ENCODE results near the gene SPRR2A. TPM values are rescaled to one million over a fixed set of nuclear protein-coding genes. Genes with fewer than 3 reads are reported as not detected.

SPRR2A gene
- total RNA-seq, 2 donors from 2014 or later = not detected

- Histone ChIP-seq H3K9ac (ENCODE audit: low read depth in 2 of 2, low read length in 2 of 2) (no peak overlapping the region), H3K4me3 (no peak overlapping the region), H3K27me3 (no peaks in the 10 kb centered on the region), H3K36me3 (no peaks in the 10 kb centered on the region), H3K27ac (no peak overlapping the region), H3K9me3 (no peaks in the 10 kb centered on the region), H3K4me1 (no peaks in the 10 kb centered on the region)
- DNase-seq = no peak
- TF ChIP-seq, protein P1, sequence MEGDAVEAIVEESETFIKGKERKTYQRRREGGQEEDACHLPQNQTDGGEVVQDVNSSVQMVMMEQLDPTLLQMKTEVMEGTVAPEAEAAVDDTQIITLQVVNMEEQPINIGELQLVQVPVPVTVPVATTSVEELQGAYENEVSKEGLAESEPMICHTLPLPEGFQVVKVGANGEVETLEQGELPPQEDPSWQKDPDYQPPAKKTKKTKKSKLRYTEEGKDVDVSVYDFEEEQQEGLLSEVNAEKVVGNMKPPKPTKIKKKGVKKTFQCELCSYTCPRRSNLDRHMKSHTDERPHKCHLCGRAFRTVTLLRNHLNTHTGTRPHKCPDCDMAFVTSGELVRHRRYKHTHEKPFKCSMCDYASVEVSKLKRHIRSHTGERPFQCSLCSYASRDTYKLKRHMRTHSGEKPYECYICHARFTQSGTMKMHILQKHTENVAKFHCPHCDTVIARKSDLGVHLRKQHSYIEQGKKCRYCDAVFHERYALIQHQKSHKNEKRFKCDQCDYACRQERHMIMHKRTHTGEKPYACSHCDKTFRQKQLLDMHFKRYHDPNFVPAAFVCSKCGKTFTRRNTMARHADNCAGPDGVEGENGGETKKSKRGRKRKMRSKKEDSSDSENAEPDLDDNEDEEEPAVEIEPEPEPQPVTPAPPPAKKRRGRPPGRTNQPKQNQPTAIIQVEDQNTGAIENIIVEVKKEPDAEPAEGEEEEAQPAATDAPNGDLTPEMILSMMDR (IDR thresholded peaks at IDR 0.05) = no peak
- intact Hi-C loops (cut with DNase I) = no loop called here
Measured at GRCh38 chr1:153035211-153035610, 22.1 kb downstream of the SPRR2A start.

- H3K36me3 ChIP-seq = no peaks in the 10 kb centered on the region
- H3K4me3 ChIP-seq = no peak overlapping the region
- no peak overlapping the region for H3K27ac ChIP-seq
- H3K9ac ChIP-seq (ENCODE audit: low read depth in 2 of 2, low read length in 2 of 2) = no peak overlapping the region
- DNase-seq = no peak
- H3K9me3 ChIP-seq = no peaks in the 10 kb centered on the region
- TF ChIP-seq, protein P1 (IDR thresholded peaks at IDR 0.05) = no peak
- H3K4me1 ChIP-seq = no peaks in the 10 kb centered on the region
- no peaks in the 10 kb centered on the region for H3K27me3 ChIP-seq
- intact Hi-C loops (cut with DNase I) = no loop called here
Measured at GRCh38 chr1:153032677-153033308, 24.5 kb downstream of the SPRR2A start.

DNA sequence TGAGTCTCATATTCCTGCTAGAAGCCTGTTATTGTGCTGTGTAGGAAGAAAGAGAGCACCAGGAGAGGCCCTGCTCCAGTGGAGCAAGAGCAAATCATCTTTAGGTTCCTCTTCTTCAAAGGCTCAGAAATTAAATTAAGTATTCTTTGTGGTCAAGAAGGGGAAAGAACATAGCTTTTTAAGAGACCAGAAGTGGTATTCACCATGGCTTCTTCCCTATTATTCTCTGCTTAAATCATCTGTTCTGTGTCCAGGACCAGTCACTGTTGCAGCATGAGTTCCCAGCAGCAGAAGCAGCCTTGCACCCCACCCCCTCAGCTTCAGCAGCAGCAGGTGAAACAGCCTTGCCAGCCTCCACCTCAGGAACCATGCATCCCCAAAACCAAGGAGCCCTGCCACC, 25.2 kb downstream of the SPRR2A start:
- H3K27ac ChIP-seq = no peak overlapping the region
- no peak overlapping the region for H3K9ac ChIP-seq (ENCODE audit: low read depth in 2 of 2, low read length in 2 of 2)
- H3K4me3 ChIP-seq = no peak overlapping the region
- intact Hi-C loops (cut with DNase I) = no loop called here
- no peaks in the 10 kb centered on the region for H3K36me3 ChIP-seq
- H3K9me3 ChIP-seq = no peaks in the 10 kb centered on the region
- TF ChIP-seq, protein P1 (IDR thresholded peaks at IDR 0.05) = no peak
- no peak for DNase-seq
- no peaks in the 10 kb centered on the region for H3K27me3 ChIP-seq
- no peaks in the 10 kb centered on the region for H3K4me1 ChIP-seq

- no peak within 1 kb of the TSS for H3K9ac ChIP-seq (ENCODE audit: low read depth in 2 of 2, low read length in 2 of 2)
Measured at GRCh38 chr1:153030895-153031294, 26.4 kb downstream of the SPRR2A start, which contains the start of gene SPRR1B. SPRR1B (plus strand) TSS chr1:153031203; CDS start chr1:153032346, 1,143 bp downstream.

DNA sequence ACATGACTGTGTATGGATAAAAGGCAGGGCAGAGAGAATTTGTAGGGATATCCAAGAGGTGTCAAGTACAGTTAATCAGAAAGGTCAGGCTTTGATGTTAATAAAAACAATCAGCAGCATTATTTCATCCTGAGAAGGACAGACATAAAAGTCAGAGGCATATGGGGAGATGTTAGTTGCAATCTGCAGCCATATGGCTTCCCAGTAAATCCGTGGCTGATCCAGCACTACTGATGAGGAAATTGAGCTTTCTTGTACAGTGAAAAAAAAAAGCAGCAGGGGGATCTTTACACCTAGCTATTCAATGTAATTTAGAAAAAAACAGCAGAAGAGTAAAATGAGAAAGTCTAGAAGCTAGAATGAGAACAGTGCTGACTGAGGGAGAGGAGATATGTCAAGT, 28.5 kb downstream of the SPRR2A start:
- no peaks in the 10 kb centered on the region for H3K36me3 ChIP-seq
- no peak overlapping the region for H3K9ac ChIP-seq (ENCODE audit: low read depth in 2 of 2, low read length in 2 of 2)
- TF ChIP-seq, protein P1 (IDR thresholded peaks at IDR 0.05) = no peak
- no peak overlapping the region for H3K27ac ChIP-seq
- H3K27me3 ChIP-seq = no peaks in the 10 kb centered on the region
- DNase-seq = no peak
- intact Hi-C loops (cut with DNase I) = no loop called here
- H3K9me3 ChIP-seq = no peaks in the 10 kb centered on the region
- no peaks in the 10 kb centered on the region for H3K4me1 ChIP-seq
- H3K4me3 ChIP-seq = no peak overlapping the region

More at GRCh38 chr1:153030895-153031294, 26.4 kb downstream of the SPRR2A start, which contains the start of gene SPRR1B:
- no peak for DNase-seq
- TF ChIP-seq, protein P1 (IDR thresholded peaks at IDR 0.05) = no peak
- Histone ChIP-seq H3K27me3 (no peaks in the 10 kb centered on the region), H3K4me3 (no peak within 1 kb of the TSS), H3K27ac (no peak within 1 kb of the TSS), H3K9me3 (no peaks in the 10 kb centered on the region), H3K4me1 (no peaks in the 10 kb centered on the region), H3K36me3 (no peaks in the 10 kb centered on the region)
- intact Hi-C loops (cut with DNase I) = no loop called here
